ENCODE data around the gene CCDC97. TPM values are rescaled to one million over a fixed set of nuclear protein-coding genes. Genes with fewer than 3 reads are reported as not detected.

The CCDC97 gene
- total RNA-seq, 1 experiment from 2014 or later: 23.0 TPM

GRCh38 chr19:41321600-41322270 lies 11.8 kb downstream of the CCDC97 start:
- no peak for DNase-seq (ENCODE audit: low read depth, low spot score)
- Histone ChIP-seq H3K27ac (ENCODE audit: low read depth, low read length) (peak overlapping the region; percentile 29; the same call in 1 of the 2 replicates), H3K4me1 (ENCODE audit: control insufficient read depth in 1 of 2, insufficient read depth in 2 of 2, low read length in 2 of 2) (peaks cover 5 to 24% of the 10 kb centered on the region in 2 experiments; a peak in 3 of 4 replicates), H3K9me2 (ENCODE audit: insufficient read depth) (no peaks in the 10 kb centered on the region), H3K9me3 (ENCODE audit: control insufficient read depth in 1 of 2, insufficient read depth in 1 of 2, low read depth in 1 of 2, low read length in 2 of 2) (no peaks in the 10 kb centered on the region), H3K79me2 (ENCODE audit: insufficient read depth, low read length) (no peaks in the 10 kb centered on the region), H3K4me3 (replicated peaks in 1 of 2; ENCODE audit: low read depth in 1 of 2, low read length in 2 of 2) (no peak overlapping the region), H3K4me2 (ENCODE audit: low read length) (no peak overlapping the region), H3K36me3 (ENCODE audit: control insufficient read depth in 1 of 2, insufficient read depth in 2 of 2, low read length in 2 of 2) (peaks cover 5 to 19% of the 10 kb centered on the region in 2 experiments; a peak in 3 of 4 replicates), H3K27me3 (ENCODE audit: insufficient read depth, low read length) (no peaks in the 10 kb centered on the region), H3K9ac (ENCODE audit: low read length) (no peak overlapping the region), H4K20me1 (ENCODE audit: insufficient read depth) (no peaks in the 10 kb centered on the region), H2AFZ (ENCODE audit: low read depth, low read length, poor library complexity, severe bottlenecking) (no peak overlapping the region)
- BruUV-seq (replicated peaks): no TSS peak
- intact Hi-C loops (cut with micrococcal nuclease): loop anchor here (5.0 kb wide), 1 partner anchor 251 kb away; no protein-coding TSS in a partner anchor
- POLR2A ChIA-PET: interaction anchor here (0.9 kb wide), 1 partner anchor 63 kb away, joined by 3 read pairs; no protein-coding TSS in a partner anchor
- peak; percentile 74 for ATAC-seq
- CTCF ChIA-PET: interaction anchor here (0.7 to 2.3 kb wide), 7 partner anchors 13 to 249 kb away, joined by 3 to 13 read pairs (median 7); partner anchors contain the start of gene DMAC2
- RAD21 ChIA-PET (ENCODE audit: low non-redundant PET in 1 of 2, low total read pairs in 2 of 2, uncharacterized antibody in 2 of 2, unreplicated experiment in 2 of 2): no interaction called here
- TF ChIP-seq TCF7L2 (IDR thresholded peaks at IDR 0.05; ENCODE audit: borderline replicate concordance, extremely low read depth, insufficient read depth, insufficient read length) (no peak), RAD21 (IDR thresholded peaks at IDR 0.05; ENCODE audit: low read depth) (peak; percentile 44), ATF3 (IDR thresholded peaks at IDR 0.05) (no peak), ELF1 (IDR thresholded peaks at IDR 0.05; ENCODE audit: borderline replicate concordance, low read depth) (no peak), SP1 (IDR thresholded peaks at IDR 0.05; ENCODE audit: low read depth) (no peak), ZFX (IDR thresholded peaks at IDR 0.05) (no peak), SIN3A (IDR thresholded peaks at IDR 0.05; ENCODE audit: low read depth) (no peak), CEBPB (IDR thresholded peaks at IDR 0.05; ENCODE audit: low read depth) (no peak), POLR2A (IDR thresholded peaks at IDR 0.05; ENCODE audit: borderline replicate concordance, extremely low read depth, insufficient read depth, insufficient read length) (no peak), YY1 (IDR thresholded peaks at IDR 0.05; ENCODE audit: extremely low read depth, insufficient replicate concordance, low read depth, low read length) (no peak), REST (IDR thresholded peaks at IDR 0.05; ENCODE audit: low read depth) (no peak), CTCF (IDR thresholded peaks at IDR 0.05 in 2 of 3, conservative IDR thresholded peaks at IDR 0.05 in 1 of 3; ENCODE audit: borderline replicate concordance in 1 of 3, insufficient read depth in 1 of 3, low read depth in 2 of 3, low read length in 2 of 3) (peak; percentile 56 to 82 (median 68); a peak in 5 of 6 replicates), EZH2 (IDR thresholded peaks at IDR 0.05) (no peak)

Measured in HCT116 (cell line).